Activated CD4-positive, alpha-beta memory T cell treated with anti-CD3 and anti-CD28 coated beads for 36 hours (primary cell): Measurements from ENCODE around the gene ZNF844. TPM values are rescaled to one million over a fixed set of nuclear protein-coding genes. Genes with fewer than 3 reads are reported as not detected.
"Not testable (repeated sequence)": the region's sequence is repeated elsewhere in the genome, so short reads cannot be mapped to it uniquely, and the experiment has no call there.

Source experiments
- CTCF ChIA-PET: fragments of 350-600 bp; sonication (Branson Sonifier 250); formaldehyde crosslinking; loops from one replicate; lab custom pipeline; 2021; ENCODE audit warnings: antibody characterized with exemption, inconsistent platforms; lab: Charles Lee
- POLR2A ChIA-PET: fragments of 350-600 bp; sonication (Branson Sonifier 250); formaldehyde crosslinking; loops from one replicate; lab custom pipeline; 2021; ENCODE audit warnings: antibody characterized with exemption; lab: Charles Lee
- DNase-seq: peaks from one replicate; pipeline ENCODE4 v3.0.0-alpha.2; 2020
- H3K27ac Mint-ChIP-seq: one replicate; pipeline ENCODE4 v1.8.0; 2021; ENCODE audit warnings: mixed read lengths
- H3K27me3 Mint-ChIP-seq: one replicate; pipeline ENCODE4 v1.8.0; 2021; ENCODE audit warnings: mixed read lengths
- H3K36me3 Mint-ChIP-seq: one replicate; pipeline ENCODE4 v1.8.0; 2021; ENCODE audit warnings: mixed read lengths
- H3K4me1 Mint-ChIP-seq: one replicate; pipeline ENCODE4 v1.8.0; 2021; ENCODE audit warnings: low read depth, mixed read lengths
- H3K4me3 Mint-ChIP-seq: one replicate; pipeline ENCODE4 v1.8.0; 2021; ENCODE audit warnings: mild to moderate bottlenecking, mixed read lengths
- H3K9me3 Mint-ChIP-seq: one replicate; pipeline ENCODE4 v1.8.0; 2021; ENCODE audit warnings: mixed read lengths
- intact Hi-C: fragments of 100-400 bp; cut with micrococcal nuclease; formaldehyde crosslinking; loops from one replicate; pipeline ENCODE4 v1.15.1; 2023
- total RNA-seq, 2 experiments: library from RNA; stranded (reverse); gene quantifications; one replicate each; pipeline ENCODE4 v1.2.3, GENCODE V29; 2021

Gene ZNF844
- total RNA-seq, 2 experiments from 2014 or later = 2.5 TPM

- Mint-ChIP-seq H3K4me1 (peaks cover 11% of the 10 kb centered on the region), H3K9me3 (peaks cover 4% of the 10 kb centered on the region), H3K27ac (no peak overlapping the region), H3K4me3 (no peak overlapping the region), H3K27me3 (peaks cover 14% of the 10 kb centered on the region), H3K36me3 (peaks cover 9% of the 10 kb centered on the region)
- ChIA-PET CTCF (no interaction called here), POLR2A (no interaction called here)
- no peak for DNase-seq
- intact Hi-C loops = no loop called here
Observed at GRCh38 chr19:12093777-12094176, 29.2 kb downstream of the ZNF844 start.

DNA sequence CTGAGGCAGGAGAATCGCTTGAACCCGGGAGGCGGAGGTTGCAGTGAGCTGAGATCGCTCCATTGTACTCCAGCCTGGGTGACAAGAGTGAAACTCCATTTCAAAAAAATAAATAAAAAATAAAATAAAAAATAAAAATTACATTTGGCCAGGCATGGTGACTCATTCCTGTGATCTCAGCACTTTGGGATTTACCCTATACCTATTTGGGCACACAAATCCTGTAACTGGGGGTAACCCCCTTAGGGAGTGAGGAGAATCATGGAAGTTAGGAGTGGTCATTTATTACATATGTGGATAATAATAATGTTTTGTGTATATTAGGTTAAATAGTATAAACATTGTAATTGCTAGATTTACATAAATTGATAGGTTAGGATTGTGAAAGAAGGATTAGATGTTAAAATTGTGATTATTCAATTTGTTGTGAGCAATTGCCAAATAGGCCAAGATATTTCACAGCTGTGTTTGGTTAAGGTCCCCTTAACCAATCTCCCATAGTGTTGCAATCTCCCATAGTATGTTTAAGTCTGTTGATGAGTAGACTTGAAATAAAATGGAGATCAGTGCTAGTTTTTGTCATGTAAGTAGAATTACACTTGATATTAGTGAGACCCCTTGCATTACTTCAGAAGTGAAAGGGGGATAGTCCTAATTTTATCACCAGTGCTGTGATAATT lies 30.7 kb downstream of the ZNF844 start:
- Mint-ChIP-seq H3K27ac (no peak overlapping the region), H3K4me1 (peaks cover 11% of the 10 kb centered on the region), H3K27me3 (peaks cover 14% of the 10 kb centered on the region), H3K4me3 (no peak overlapping the region), H3K36me3 (peaks cover 12% of the 10 kb centered on the region), H3K9me3 (peaks cover 7% of the 10 kb centered on the region)
- ChIA-PET POLR2A (interaction anchor here (0.7 kb wide), 1 partner anchor 45 kb away, joined by 3 read pairs; the partner anchor contains the start of gene ZNF20), CTCF (no interaction called here)
- DNase-seq = no peak
- intact Hi-C loops = no loop called here

DNA sequence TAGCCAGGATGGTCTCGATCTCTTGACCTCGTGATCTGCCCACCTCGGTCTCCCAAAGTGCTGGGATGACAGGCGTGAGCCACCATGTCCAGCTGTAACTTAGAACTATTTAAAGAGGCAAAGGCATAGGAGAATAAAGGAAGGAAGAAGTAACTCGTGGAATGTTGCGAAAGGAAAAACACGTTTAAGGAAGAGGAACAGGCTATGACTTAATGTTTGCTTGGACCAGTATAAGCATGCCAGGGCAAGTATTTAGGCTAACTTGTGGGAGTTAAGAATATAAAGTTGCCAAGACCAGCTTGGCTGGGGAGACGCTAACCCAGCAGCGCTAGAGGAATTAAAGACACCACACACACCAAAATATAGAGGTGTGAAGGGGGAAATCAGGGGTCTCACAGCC lies 33.5 kb downstream of the ZNF844 start:
- POLR2A ChIA-PET = interaction anchor here (0.7 kb wide), 1 partner anchor 176 kb away, joined by 4 read pairs; no protein-coding TSS in a partner anchor
- H3K36me3 Mint-ChIP-seq = peaks cover 12% of the 10 kb centered on the region
- peaks cover 7% of the 10 kb centered on the region for H3K9me3 Mint-ChIP-seq

DNA sequence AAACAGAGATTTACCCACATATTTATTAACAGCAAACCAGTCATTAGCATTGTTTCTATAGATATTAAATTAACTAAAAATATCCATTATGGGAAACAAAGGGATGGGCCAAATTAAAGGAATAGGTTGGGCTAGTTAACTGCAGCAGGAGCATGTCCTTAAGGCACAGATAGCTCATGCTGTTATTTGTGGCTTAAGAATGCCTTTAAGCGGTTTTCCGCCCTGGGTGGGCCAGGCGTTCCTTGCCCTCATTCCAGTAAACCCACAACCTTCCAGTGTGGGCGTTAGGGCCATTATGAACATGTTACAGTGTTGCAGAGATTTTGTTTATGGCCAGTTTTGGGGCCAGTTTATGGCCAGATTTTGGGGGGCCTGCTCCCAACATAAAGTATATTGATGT lies 39.4 kb downstream of the ZNF844 start:
- H3K36me3 Mint-ChIP-seq, H3K9me3 Mint-ChIP-seq, H3K4me1 Mint-ChIP-seq, DNase-seq, H3K27ac Mint-ChIP-seq, H3K27me3 Mint-ChIP-seq, intact Hi-C loops, POLR2A ChIA-PET, H3K4me3 Mint-ChIP-seq: not testable (repeated sequence)
- CTCF ChIA-PET = interaction anchor here (0.7 to 1.3 kb wide), 2 partner anchors 13 to 16 kb away, joined by 3 to 4 read pairs; no protein-coding TSS in a partner anchor

More for the DNA sequence above, 33.5 kb downstream of the ZNF844 start:
- Mint-ChIP-seq H3K4me3 (no peak overlapping the region), H3K27ac (no peak overlapping the region), H3K4me1 (peaks cover 2% of the 10 kb centered on the region), H3K27me3 (peaks cover 5% of the 10 kb centered on the region)
- CTCF ChIA-PET = no interaction called here
- intact Hi-C loops = no loop called here
- DNase-seq = no peak

DNA sequence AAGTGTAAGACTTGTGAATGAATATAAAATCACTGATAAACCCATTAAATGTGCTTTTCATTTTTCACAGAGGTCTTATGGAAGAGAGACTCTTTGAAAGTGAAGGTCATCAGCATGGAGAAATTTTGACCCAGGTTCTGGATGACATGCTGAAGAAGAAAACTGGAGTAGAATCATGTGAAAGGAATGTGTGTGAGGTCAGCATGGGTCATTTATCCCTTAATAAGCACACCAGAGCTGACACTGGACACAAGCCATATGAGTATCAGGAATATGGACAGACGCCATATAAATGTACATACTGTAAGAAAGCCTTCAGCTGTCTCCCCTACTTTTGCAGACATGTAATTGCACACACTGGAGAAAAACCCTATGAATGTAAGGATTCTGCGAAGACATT lies 46.6 kb downstream of the ZNF844 start:
- H3K36me3 Mint-ChIP-seq = peaks cover 35% of the 10 kb centered on the region
- H3K27ac Mint-ChIP-seq = no peak overlapping the region
- H3K27me3 Mint-ChIP-seq = peaks cover 2% of the 10 kb centered on the region
- no peak overlapping the region for H3K4me3 Mint-ChIP-seq
- intact Hi-C loops = no loop called here
- peaks cover 33% of the 10 kb centered on the region for H3K9me3 Mint-ChIP-seq
- ChIA-PET POLR2A (no interaction called here), CTCF (no interaction called here)
- no peak for DNase-seq
- H3K4me1 Mint-ChIP-seq = peaks cover 28% of the 10 kb centered on the region

- Mint-ChIP-seq H3K27me3 (peaks cover 2% of the 10 kb centered on the region), H3K4me3 (no peak overlapping the region), H3K9me3 (peaks cover 33% of the 10 kb centered on the region), H3K27ac (no peak overlapping the region), H3K4me1 (peaks cover 28% of the 10 kb centered on the region), H3K36me3 (peaks cover 35% of the 10 kb centered on the region)
- POLR2A ChIA-PET = no interaction called here
- DNase-seq = no peak
- CTCF ChIA-PET = interaction anchor here (1.8 to 2.2 kb wide), 2 partner anchors 21 to 53 kb away, joined by 7 read pairs; no protein-coding TSS in a partner anchor
- intact Hi-C loops = loop anchor here (1.0 to 2.0 kb wide), 2 partner anchors 28 to 47 kb away; partner anchors contain the start of genes ZNF20 and ZNF844
Observed at GRCh38 chr19:12111943-12112637, 47.6 kb downstream of the ZNF844 start.

DNA sequence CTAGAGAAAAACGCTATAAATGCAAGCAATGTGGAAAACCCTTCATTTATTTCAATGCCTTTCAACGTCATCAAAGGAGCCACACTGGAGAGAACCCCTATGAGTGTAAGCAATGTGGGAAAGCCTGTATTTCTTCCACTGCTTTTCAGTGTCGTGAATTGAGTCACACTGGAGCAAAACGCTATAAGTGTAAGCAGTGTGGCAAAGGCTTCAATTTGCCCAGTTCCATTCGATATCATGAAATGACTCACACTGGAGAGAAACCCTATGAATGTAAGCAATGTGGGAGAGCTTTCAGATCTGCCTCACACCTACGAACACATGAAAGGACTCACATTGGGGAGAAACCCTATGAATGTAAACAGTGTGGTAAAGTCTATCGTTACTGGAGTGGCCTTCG lies 48.2 kb downstream of the ZNF844 start:
- Mint-ChIP-seq H3K27me3 (peaks cover 2% of the 10 kb centered on the region), H3K9me3 (peaks cover 33% of the 10 kb centered on the region), H3K27ac (no peak overlapping the region), H3K36me3 (peaks cover 35% of the 10 kb centered on the region), H3K4me1 (peaks cover 28% of the 10 kb centered on the region), H3K4me3 (no peak overlapping the region)
- peak; percentile 36 for DNase-seq
- POLR2A ChIA-PET = no interaction called here
- intact Hi-C loops = loop anchor here (1.0 to 2.0 kb wide), 2 partner anchors 28 to 48 kb away; partner anchors contain the start of genes ZNF20 and ZNF844
- CTCF ChIA-PET = interaction anchor here (1.8 to 2.2 kb wide), 2 partner anchors 22 to 53 kb away, joined by 7 read pairs; no protein-coding TSS in a partner anchor

GRCh38 chr19:12113121-12113520 lies 48.6 kb downstream of the ZNF844 start:
- peaks cover 2% of the 10 kb centered on the region for H3K27me3 Mint-ChIP-seq
- H3K4me1 Mint-ChIP-seq = peaks cover 28% of the 10 kb centered on the region
- CTCF ChIA-PET = interaction anchor here (1.8 to 2.2 kb wide), 2 partner anchors 22 to 54 kb away, joined by 7 read pairs; no protein-coding TSS in a partner anchor
- intact Hi-C loops = loop anchor here (2.0 kb wide), 1 partner anchor 48 kb away; the partner anchor contains the start of gene ZNF844
- H3K36me3 Mint-ChIP-seq = peaks cover 35% of the 10 kb centered on the region
- POLR2A ChIA-PET = no interaction called here
- H3K4me3 Mint-ChIP-seq = no peak overlapping the region
- peaks cover 33% of the 10 kb centered on the region for H3K9me3 Mint-ChIP-seq
- DNase-seq = no peak
- H3K27ac Mint-ChIP-seq = no peak overlapping the region

GRCh38 chr19:12117201-12117970 lies 52.9 kb downstream of the ZNF844 start:
- Mint-ChIP-seq H3K27ac (no peak overlapping the region), H3K4me1 (peaks cover 19% of the 10 kb centered on the region), H3K36me3 (peaks cover 12% of the 10 kb centered on the region), H3K27me3 (no peaks in the 10 kb centered on the region), H3K4me3 (no peak overlapping the region), H3K9me3 (peaks cover 12% of the 10 kb centered on the region)
- POLR2A ChIA-PET = no interaction called here
- DNase-seq = no peak
- intact Hi-C loops = no loop called here
- CTCF ChIA-PET = no interaction called here

GRCh38 chr19:12126707-12127106 lies 62.2 kb downstream of the ZNF844 start:
- intact Hi-C loops = no loop called here
- H3K27ac Mint-ChIP-seq = no peak overlapping the region
- H3K27me3 Mint-ChIP-seq = no peaks in the 10 kb centered on the region
- no peak overlapping the region for H3K4me3 Mint-ChIP-seq
- H3K4me1 Mint-ChIP-seq = no peaks in the 10 kb centered on the region
- ChIA-PET CTCF (interaction anchor here (0.7 to 2.3 kb wide), 13 partner anchors 9 to 391 kb away, joined by 3 to 16 read pairs (median 3); partner anchors contain the start of genes ZNF20 and ZNF491), POLR2A (no interaction called here)
- peaks cover 17% of the 10 kb centered on the region for H3K9me3 Mint-ChIP-seq
- no peak for DNase-seq
- H3K36me3 Mint-ChIP-seq = peaks cover 14% of the 10 kb centered on the region
